Panc1 (cell line): ENCODE data around the gene C11orf87. TPM values are rescaled to one million over a fixed set of nuclear protein-coding genes. Genes with fewer than 3 reads are reported as not detected.

ENCODE experiments used
- ATAC-seq: fragments of 200-7000 bp; cut with Tn5 transposase; 2 replicates; pipeline ENCODE4 v1.9.1; 2020; ENCODE audit warnings: mild to moderate bottlenecking, moderate library complexity
- BruUV-seq: library from RNA; stranded (reverse); fragments of 400-500 nt; replicated peaks from 2 replicates; lab custom pipeline; 2021; lab: Mats Ljungman, UMichigan
- CTCF ChIA-PET: fragments of 300-600 bp; sonication (Branson Sonifier 250); formaldehyde crosslinking; loops from one replicate; lab custom pipeline; 2022; ENCODE audit warnings: antibody characterized with exemption; lab: Charles Lee
- POLR2A ChIA-PET: fragments of 300-600 bp; sonication (Branson Sonifier 250); formaldehyde crosslinking; loops from one replicate; lab custom pipeline; 2022; ENCODE audit warnings: antibody characterized with exemption; lab: Charles Lee
- DNase-seq: peaks from one replicate; pipeline ENCODE4 v3.0.0-alpha.2; 2010; ENCODE audit warnings: low read depth, low spot score
- H3K27ac ChIP-seq: 2 replicates; pipeline ENCODE4 v1.5.1; 2011; ENCODE audit warnings: mild to moderate bottlenecking, low read length, inconsistent platforms
- H3K27me3 ChIP-seq: fragments of 200-500 bp; sonication (Bioruptor generic); 2 replicates; pipeline ENCODE4 v1.6.0; 2014; ENCODE audit warnings: low read length, inconsistent platforms; ENCODE audit not compliant: control insufficient read depth, insufficient read depth
- H3K36me3 ChIP-seq: fragments of 200-500 bp; sonication (Bioruptor generic); 2 replicates; pipeline ENCODE4 v1.5.1; 2014; ENCODE audit warnings: inconsistent platforms, mild to moderate bottlenecking, low read length, moderate library complexity; ENCODE audit not compliant: control insufficient read depth, insufficient read depth
- H3K4me1 ChIP-seq: 2 replicates; pipeline ENCODE4 v1.5.1; 2011; ENCODE audit warnings: inconsistent platforms, mild to moderate bottlenecking, low read length, moderate library complexity; ENCODE audit not compliant: control insufficient read depth, insufficient read depth
- H3K4me3 ChIP-seq, 2 experiments: 2 replicates each; pipeline ENCODE4 v1.5.1; 2011 to 2012; ENCODE audit warnings: low read depth in 2 of 2, low read length in 2 of 2, mild to moderate bottlenecking in 2 of 2, inconsistent platforms in 1 of 2, moderate library complexity in 1 of 2
- H3K9me3 ChIP-seq: fragments of 200-500 bp; sonication (Bioruptor generic); 2 replicates; pipeline ENCODE4 v1.5.1; 2014; ENCODE audit warnings: low read depth, mild to moderate bottlenecking, inconsistent platforms, low read length, moderate library complexity; ENCODE audit not compliant: control insufficient read depth, insufficient read depth
- POLR2AphosphoS5 ChIP-seq: IDR thresholded peaks from 2 replicates; pipeline ENCODE4 v1.6.1; 2012; ENCODE audit warnings: mild to moderate bottlenecking, low read depth, low read length, moderate library complexity
- SIN3A ChIP-seq: IDR thresholded peaks from 2 replicates; pipeline ENCODE4 v1.6.1; 2012; ENCODE audit warnings: low read depth, mild to moderate bottlenecking, low read length, moderate library complexity, borderline replicate concordance; ENCODE audit not compliant: insufficient read depth
- TCF7L2 ChIP-seq: IDR thresholded peaks from 2 replicates; pipeline ENCODE4 v1.6.1; 2011; ENCODE audit warnings: mild to moderate bottlenecking, low read depth, low read length, inconsistent platforms
- in situ Hi-C: cut with HindIII; loops from 2 replicates; pipeline ENCODE4 v1.10.0; 2016; ENCODE audit warnings: low sequenced_read_pairs, low pct_unique_long_range_greater_than_20kb
- intact Hi-C: fragments of 100-400 bp; cut with micrococcal nuclease; formaldehyde crosslinking; loops from one replicate; pipeline ENCODE4 v1.10.0; 2022; ENCODE audit not compliant: unreplicated experiment
- total RNA-seq: library from RNA; stranded (reverse); gene quantifications from one replicate; pipeline ENCODE4 v1.2.1, GENCODE V29; 2021; ENCODE audit not compliant: unreplicated experiment
- TF ChIP-seq, protein P1 (sequence below), 2 experiments: IDR thresholded peaks; 2 replicates each; pipeline ENCODE4 v1.6.1; 2011 to 2012; ENCODE audit warnings: low read depth in 2 of 2, control low read depth in 1 of 2, low read length in 1 of 2, mild to moderate bottlenecking in 1 of 2, moderate library complexity in 1 of 2; ENCODE audit not compliant: insufficient read depth in 1 of 2
- TF ChIP-seq, protein P2 (sequence below): fragments of 450-650 bp; IDR thresholded peaks from 2 replicates; pipeline ENCODE4 v1.5.1; 2017; ENCODE audit warnings: mild to moderate bottlenecking

C11orf87 gene
- total RNA-seq, 1 experiment from 2014 or later, result not detected

DNA sequence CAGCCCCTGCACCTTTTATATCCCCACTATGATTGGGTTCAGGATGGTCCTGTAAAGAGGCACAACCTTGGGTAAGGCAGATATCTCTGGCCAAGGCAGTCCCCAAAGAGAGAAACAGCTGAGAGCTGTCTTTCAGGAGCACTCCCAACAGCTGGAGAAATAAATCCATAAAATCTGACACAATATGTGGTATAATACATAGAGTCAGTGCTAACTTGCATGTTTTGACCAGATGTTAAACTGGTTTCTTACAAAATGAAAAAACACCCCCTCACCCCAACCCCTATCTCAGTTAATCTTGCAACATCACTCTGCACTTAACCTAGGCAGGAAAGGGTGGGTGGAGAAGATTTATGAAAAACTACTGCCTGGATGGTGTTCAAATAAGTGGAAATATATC is 44.0 kb upstream of the C11orf87 start:
- ChIA-PET CTCF (no interaction called here), POLR2A (no interaction called here)
- no peaks in the 10 kb centered on the region for H3K27me3 ChIP-seq
- H3K4me1 ChIP-seq, result no peaks in the 10 kb centered on the region
- TF ChIP-seq SIN3A (no peak), TCF7L2 (no peak), POLR2AphosphoS5 (no peak)
- TF ChIP-seq, protein P1, sequence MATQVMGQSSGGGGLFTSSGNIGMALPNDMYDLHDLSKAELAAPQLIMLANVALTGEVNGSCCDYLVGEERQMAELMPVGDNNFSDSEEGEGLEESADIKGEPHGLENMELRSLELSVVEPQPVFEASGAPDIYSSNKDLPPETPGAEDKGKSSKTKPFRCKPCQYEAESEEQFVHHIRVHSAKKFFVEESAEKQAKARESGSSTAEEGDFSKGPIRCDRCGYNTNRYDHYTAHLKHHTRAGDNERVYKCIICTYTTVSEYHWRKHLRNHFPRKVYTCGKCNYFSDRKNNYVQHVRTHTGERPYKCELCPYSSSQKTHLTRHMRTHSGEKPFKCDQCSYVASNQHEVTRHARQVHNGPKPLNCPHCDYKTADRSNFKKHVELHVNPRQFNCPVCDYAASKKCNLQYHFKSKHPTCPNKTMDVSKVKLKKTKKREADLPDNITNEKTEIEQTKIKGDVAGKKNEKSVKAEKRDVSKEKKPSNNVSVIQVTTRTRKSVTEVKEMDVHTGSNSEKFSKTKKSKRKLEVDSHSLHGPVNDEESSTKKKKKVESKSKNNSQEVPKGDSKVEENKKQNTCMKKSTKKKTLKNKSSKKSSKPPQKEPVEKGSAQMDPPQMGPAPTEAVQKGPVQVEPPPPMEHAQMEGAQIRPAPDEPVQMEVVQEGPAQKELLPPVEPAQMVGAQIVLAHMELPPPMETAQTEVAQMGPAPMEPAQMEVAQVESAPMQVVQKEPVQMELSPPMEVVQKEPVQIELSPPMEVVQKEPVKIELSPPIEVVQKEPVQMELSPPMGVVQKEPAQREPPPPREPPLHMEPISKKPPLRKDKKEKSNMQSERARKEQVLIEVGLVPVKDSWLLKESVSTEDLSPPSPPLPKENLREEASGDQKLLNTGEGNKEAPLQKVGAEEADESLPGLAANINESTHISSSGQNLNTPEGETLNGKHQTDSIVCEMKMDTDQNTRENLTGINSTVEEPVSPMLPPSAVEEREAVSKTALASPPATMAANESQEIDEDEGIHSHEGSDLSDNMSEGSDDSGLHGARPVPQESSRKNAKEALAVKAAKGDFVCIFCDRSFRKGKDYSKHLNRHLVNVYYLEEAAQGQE (IDR thresholded peaks at IDR 0.05; ENCODE audit: insufficient read depth in 1 of 2, low read depth in 2 of 2, low read length in 1 of 2), result no peak
- TF ChIP-seq, protein P2, sequence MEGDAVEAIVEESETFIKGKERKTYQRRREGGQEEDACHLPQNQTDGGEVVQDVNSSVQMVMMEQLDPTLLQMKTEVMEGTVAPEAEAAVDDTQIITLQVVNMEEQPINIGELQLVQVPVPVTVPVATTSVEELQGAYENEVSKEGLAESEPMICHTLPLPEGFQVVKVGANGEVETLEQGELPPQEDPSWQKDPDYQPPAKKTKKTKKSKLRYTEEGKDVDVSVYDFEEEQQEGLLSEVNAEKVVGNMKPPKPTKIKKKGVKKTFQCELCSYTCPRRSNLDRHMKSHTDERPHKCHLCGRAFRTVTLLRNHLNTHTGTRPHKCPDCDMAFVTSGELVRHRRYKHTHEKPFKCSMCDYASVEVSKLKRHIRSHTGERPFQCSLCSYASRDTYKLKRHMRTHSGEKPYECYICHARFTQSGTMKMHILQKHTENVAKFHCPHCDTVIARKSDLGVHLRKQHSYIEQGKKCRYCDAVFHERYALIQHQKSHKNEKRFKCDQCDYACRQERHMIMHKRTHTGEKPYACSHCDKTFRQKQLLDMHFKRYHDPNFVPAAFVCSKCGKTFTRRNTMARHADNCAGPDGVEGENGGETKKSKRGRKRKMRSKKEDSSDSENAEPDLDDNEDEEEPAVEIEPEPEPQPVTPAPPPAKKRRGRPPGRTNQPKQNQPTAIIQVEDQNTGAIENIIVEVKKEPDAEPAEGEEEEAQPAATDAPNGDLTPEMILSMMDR, result no peak
- intact Hi-C loops (no loop called here), in situ Hi-C loops (no loop called here)
- no peaks in the 10 kb centered on the region for H3K36me3 ChIP-seq
- ATAC-seq, result no peak
- H3K27ac ChIP-seq, result no peak overlapping the region
- no peak for DNase-seq
- no TSS peak for BruUV-seq
- H3K4me3 ChIP-seq, result no peak overlapping the region
- H3K9me3 ChIP-seq, result no peaks in the 10 kb centered on the region

DNA sequence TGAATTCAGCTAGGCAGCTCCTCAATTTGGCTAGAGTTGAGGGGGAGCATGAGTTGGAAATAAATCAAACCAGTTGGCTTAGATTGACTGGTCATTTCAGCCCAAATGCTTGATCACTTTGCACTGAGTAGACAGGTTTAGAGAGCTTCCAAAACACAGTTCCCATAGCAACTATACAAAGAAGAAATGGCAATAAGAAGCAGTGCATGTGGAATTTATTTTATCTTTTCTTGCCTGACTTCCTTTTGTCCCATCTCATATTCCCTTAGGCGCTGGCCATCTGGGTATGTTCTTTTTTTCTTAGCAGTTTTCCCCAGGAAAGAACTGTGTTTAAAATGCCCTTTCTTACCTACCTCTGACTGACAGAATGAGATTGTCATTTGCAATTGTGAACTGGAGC is 38.7 kb upstream of the C11orf87 start:
- CTCF ChIA-PET, result no interaction called here
- TF ChIP-seq POLR2AphosphoS5 (no peak), SIN3A (no peak), TCF7L2 (no peak)
- TF ChIP-seq, protein P2, result no peak
- TF ChIP-seq, protein P1 (IDR thresholded peaks at IDR 0.05; ENCODE audit: insufficient read depth in 1 of 2, low read depth in 2 of 2, low read length in 1 of 2), result no peak

More for the DNA sequence above, 38.7 kb upstream of the C11orf87 start:
- Histone ChIP-seq H3K4me1 (no peaks in the 10 kb centered on the region), H3K36me3 (no peaks in the 10 kb centered on the region), H3K27me3 (no peaks in the 10 kb centered on the region), H3K9me3 (no peaks in the 10 kb centered on the region), H3K27ac (no peak overlapping the region), H3K4me3 (no peak overlapping the region)
- BruUV-seq, result no TSS peak
- intact Hi-C loops (no loop called here), in situ Hi-C loops (no loop called here)
- POLR2A ChIA-PET, result no interaction called here
- ATAC-seq (no peak), DNase-seq (no peak)
